LNCaP clone FGC (cell line): ENCODE results near the gene GLP1R.

Experiments
- DNase-seq: peaks from one replicate; pipeline ENCODE4 v3.0.0-alpha.2; 2011; ENCODE audit warnings: low read depth
- H3K4me3 ChIP-seq: 2 replicates; pipeline ENCODE4 v1.5.1; 2011; ENCODE audit warnings: mild to moderate bottlenecking, low read depth, low read length, control low read depth
- CTCF ChIP-seq: IDR thresholded peaks from 2 replicates; pipeline ENCODE4 v1.5.1; 2012; ENCODE audit warnings: mild to moderate bottlenecking; ENCODE audit not compliant: control insufficient read depth, insufficient read depth; ENCODE audit errors: extremely low read depth

The GLP1R gene

GRCh38 chr6:39040080-39040673, 8.4 kb upstream of the GLP1R start:
- no peak for DNase-seq
- no peak for TF ChIP-seq CTCF
- no peak overlapping the region for H3K4me3 ChIP-seq

GRCh38 chr6:39041072-39041471, 7.5 kb upstream of the GLP1R start:
- DNase-seq: no peak
- no peak for TF ChIP-seq CTCF

GRCh38 chr6:39043776-39044175, 4.8 kb upstream of the GLP1R start:
- no peak for DNase-seq
- no peak for TF ChIP-seq CTCF
- no peak overlapping the region for H3K4me3 ChIP-seq

More at GRCh38 chr6:39041072-39041471, 7.5 kb upstream of the GLP1R start:
- no peak overlapping the region for H3K4me3 ChIP-seq

GRCh38 chr6:39044181-39044580, 4.4 kb upstream of the GLP1R start:
- DNase-seq: no peak
- H3K4me3 ChIP-seq: no peak overlapping the region
- TF ChIP-seq CTCF: no peak

GRCh38 chr6:39047434-39048327, 900 bp upstream of the GLP1R start:
- DNase-seq: no peak
- no peak overlapping the region for H3K4me3 ChIP-seq
- no peak for TF ChIP-seq CTCF

GRCh38 chr6:39049575-39050283, 1.1 kb downstream of the GLP1R start:
- no peak overlapping the region for H3K4me3 ChIP-seq
- DNase-seq: no peak
- no peak for TF ChIP-seq CTCF
